Measurements from ENCODE around the gene PRR33.
"Not testable (repeated sequence)": the region's sequence is repeated elsewhere in the genome, so short reads cannot be mapped to it uniquely, and the experiment has no call there.

PRR33 gene

DNA sequence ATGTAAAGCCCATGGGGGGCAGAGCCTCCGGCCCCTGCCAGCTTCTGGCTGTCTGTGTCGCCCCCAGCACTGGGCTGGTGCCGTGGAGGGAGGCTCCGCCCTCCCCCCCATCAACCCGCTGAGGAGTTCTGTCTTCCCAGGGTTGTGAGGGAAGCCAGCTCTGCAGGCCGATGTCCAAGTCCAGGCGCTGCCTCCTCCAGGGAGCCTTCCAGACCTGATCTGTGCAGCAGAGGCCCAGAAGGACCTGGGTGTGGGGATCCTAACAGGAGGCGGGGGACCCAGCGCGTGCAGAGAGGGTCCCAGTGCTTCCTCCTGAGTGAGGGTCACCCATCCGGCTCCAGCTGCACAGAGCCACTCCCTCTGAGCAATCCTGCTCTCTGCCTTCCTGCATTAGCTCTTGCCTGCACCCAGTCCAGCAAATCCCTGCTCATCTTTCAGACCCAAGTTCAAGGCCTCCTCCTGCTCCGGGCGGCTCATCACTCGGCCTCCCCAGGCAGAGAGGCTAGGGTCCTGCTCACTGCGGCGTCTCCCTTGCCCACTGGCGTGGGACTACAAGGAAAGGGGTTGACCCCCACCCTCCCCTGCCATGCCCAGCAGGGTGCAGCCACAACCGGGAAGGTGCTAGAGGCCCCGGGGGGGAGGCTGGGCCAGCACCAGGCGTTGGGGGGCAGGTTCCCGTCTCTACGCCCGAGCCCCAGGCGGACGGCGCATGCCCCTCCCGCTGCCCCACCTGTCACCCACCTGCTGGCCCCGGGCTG, 16.4 kb downstream of the PRR33 start:
- DNase-seq (ENCODE audit: low read depth), result no peak

- not testable (repeated sequence) for DNase-seq (ENCODE audit: low read depth)
These were observed 17.1 kb downstream of the PRR33 start for GRCh38 chr11:1874441-1875092.

- DNase-seq (ENCODE audit: low read depth), result not testable (repeated sequence)
These were observed 17.9 kb downstream of the PRR33 start for GRCh38 chr11:1873813-1874150.

DNA sequence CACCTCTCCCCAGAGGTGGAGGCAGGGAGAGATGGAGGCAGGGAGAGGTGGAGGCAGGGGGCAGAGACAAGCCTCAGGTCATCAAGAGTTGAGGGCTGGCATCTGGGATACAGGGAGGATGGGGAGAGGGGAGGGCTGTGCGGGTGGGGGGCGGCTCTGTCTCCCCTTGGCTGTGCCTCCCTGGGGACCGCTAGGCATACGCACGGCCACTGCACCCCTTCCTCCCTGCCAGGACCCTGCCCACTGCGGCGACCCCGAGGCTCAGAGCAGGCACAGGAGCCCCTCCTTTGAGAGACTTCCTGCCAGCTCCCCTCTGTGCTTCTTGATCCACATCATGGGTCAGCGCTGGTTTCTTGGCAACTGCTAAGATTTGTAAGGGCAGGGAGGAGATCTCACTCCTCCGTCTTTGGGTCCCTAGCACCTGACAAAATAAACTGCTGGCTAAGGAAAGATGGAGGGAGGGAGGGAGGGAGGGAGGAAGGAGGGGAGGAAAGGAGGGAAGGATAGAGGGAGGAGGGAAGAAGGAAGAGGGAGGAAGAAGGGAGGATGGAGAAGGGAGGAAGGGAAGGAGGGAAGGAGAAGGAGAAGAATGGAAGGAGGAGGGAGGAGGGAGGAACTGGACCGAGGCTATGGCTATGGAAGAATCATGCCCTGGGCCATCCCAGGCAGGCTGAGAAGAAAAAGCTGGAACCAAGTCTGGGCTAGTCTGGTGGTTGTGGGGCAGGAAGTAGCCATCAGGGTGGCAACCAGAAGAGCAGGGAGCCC, 18.5 kb downstream of the PRR33 start:
- no peak for DNase-seq (ENCODE audit: low read depth)

- DNase-seq (ENCODE audit: low read depth), result no peak
These were observed 19.3 kb downstream of the PRR33 start for GRCh38 chr11:1872267-1872985.

DNA sequence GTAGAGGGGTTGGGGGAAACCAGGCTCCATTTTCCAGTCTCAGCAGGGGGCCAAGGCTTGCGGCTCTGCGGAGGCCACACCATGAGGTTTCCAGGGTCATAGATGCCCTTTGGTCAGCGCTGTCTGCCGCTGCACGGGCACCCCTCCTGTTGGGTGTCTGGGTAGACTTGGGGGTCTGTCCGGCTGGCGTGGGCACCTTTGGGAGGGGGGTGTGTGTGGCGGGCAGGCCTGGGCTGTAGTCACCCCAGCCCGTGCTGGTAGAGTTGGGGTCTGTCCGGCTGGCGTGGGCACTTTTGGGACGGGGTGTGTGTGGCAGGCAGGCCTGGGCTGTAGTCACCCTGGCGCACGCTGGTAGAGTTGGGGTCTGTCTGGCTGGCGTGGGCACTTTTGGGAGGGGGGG, 20.2 kb downstream of the PRR33 start:
- DNase-seq (ENCODE audit: low read depth), result no peak

DNA sequence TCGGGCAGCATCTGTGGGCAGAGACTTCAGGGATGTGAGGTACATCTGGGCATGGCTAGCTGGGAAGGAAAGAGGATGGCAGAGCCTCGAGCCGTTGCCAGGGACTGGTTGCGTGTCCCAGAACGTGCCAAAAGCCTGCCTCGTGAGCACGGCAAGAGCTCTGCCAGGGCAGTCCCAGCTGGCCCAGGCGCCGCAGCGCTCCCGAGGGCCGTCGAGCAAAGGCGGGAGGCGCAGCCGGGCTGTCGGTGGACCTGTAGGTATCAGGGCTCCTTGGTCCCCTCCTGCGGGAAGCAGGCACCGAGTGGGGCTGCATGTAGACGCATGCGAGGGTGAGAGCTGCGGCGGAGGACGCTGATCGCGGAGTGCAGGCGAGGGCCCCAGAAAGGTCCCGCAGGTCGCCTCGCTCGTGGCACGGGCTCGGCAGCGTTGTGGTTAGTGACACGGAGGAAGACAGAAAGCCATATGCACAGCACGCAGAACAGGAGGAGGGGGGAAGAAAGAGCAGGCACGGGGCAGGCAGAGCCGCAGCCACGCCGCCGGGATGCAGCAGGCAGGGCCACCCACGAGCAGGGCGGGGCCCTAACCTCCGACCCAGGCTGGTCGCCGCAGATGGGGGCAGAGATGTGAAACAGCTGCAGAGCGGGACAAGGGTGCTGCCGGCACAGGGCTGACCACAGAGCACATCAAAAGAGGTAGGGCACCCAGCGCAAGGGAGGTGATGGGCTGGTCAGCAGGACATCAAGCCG, 20.8 kb downstream of the PRR33 start:
- peak; percentile 43 for DNase-seq (ENCODE audit: low read depth)

DNA sequence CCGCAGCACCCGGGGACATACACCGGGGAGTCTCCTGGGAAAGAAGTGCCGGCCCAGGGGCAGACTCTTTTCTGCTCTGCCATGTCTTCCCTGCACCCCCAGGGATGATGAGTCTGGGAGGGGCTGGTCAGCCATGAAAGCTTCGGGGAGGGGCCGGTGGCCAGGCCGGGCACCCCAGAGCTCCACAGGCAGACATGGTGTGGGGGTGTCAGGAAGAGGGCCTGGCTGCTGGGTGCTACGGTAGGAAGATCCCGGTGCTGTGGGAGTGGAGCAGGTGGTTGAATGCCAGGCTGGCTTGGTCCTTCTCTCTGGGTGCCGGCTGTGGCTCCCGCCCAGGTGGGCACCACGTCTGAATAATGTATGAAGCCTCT, 21.4 kb downstream of the PRR33 start:
- no peak for DNase-seq (ENCODE audit: low read depth)

DNA sequence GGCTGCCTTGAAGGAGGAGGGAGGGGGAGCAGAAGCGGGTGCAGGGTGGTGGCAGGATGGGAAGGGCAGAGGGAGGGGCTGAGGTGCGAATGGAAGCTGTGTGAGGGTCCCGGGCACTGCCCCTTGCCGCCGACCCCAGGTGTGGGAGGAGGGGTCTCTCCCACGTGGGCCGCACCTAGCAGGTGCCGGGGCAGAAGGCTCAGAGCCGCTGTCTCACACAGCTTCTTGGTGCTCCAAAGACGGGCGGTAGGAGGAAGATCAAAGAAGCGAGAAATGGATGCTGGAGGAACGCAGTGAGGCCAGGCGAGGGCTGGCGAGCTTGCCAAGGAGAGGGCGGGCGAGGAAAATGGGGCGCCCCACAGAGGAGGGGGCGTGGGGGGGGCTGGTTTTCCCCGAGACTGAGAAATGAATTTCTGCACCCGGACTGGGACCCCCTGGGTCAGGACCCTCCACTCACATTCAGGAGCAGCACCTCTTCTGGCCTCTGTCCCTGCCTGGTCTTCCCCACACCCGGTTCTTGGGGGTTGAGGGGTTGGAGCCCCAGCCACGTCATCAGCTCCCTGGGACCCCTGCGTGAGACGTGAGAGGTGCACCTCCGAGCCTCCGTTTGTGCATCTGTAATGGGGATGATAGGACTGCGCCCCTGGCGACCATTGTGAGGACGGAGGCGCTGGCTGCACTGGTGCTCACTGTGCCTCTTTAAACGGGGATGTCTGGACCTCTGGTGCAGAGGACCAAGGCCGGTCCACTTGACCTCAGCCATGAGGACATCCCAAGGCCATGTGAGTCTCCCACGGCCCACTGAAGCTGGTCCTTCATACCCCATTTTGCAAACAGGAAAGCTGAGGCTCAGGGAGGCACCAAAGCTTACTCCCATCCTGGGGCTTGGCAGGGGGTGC, 22.0 kb downstream of the PRR33 start:
- no peak for DNase-seq (ENCODE audit: low read depth)

GRCh38 chr11:1868636-1869291, 22.9 kb downstream of the PRR33 start:
- DNase-seq (ENCODE audit: low read depth), result no peak

- no peak for DNase-seq (ENCODE audit: low read depth)
These were observed 23.5 kb downstream of the PRR33 start for GRCh38 chr11:1868056-1868635.

- DNase-seq (ENCODE audit: low read depth), result no peak
These were observed 24.3 kb downstream of the PRR33 start for GRCh38 chr11:1867381-1867780.

DNA sequence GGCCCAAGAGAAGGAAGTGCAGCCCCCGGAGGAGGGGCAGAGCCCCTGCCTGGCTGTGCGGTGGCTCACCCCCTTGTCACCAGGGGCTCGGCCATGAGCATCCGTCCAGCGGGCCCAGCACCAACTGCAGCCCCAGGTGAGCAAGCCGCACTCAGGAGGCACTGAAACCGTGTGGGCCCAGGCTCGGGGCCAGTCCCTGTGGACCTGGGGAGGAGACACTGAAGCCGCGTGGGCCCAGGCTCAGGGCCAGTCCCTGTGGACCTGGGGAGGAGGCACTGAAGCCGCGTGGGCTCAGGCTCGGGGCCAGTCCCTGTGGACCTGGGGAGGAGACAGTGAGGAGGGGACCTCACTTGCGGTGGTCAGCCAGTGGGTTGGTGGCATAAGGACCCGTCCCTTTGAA, 24.9 kb downstream of the PRR33 start:
- DNase-seq (ENCODE audit: low read depth), result no peak

DNA sequence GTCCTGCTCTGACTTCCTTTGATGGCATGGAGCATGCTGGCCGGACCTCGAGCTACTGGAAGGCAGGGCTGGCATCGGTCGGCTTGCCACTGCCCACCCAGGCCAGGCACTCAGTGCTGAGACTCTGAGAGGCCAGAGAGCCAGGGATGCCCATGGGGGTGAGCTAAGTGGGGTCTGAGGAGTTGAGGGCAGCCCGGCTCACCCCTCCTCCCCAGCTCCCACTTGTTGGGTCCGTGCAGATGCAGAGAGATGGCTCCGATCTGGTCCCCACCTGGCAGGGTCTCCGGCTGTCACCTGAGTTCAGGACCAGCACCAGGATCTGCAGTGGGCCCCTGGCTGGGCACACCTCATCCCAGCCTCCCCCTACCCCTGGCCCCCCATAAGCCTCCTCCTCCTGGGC, 25.5 kb downstream of the PRR33 start:
- DNase-seq (ENCODE audit: low read depth), result no peak

GRCh38 chr11:1864831-1865665, 26.6 kb downstream of the PRR33 start:
- no peak for DNase-seq (ENCODE audit: low read depth)

DNA sequence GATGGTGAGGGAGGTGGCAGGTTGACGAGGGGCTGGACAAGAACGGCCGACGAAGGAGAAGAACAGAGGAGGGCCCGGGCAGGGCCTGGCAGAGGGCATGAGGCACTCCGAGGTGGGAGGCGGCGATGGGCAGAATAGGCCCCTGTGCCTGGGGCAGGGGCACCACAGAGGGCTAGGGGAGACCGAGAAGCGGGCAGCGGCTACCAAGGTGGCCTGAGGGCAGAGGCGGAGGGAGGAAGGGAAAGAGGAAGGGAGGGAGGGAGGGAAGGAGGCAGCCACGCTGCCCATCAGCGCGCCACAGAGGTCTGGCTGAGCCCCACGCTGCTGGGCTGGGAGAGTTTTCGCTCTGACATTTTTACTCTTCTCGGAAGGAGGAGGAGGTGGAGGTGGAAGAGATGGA, 27.5 kb downstream of the PRR33 start:
- no peak for DNase-seq (ENCODE audit: low read depth)

GRCh38 chr11:1863352-1864216, 28.1 kb downstream of the PRR33 start:
- DNase-seq (ENCODE audit: low read depth), result no peak
